Activated CD8-positive, alpha-beta memory T cell treated with anti-CD3 and anti-CD28 coated beads for 48 hours (primary cell): ENCODE results near the gene EMD.

Experiments used
- DNase-seq, 3 experiments: peaks; one replicate each; pipeline ENCODE4 v3.0.0-alpha.2; 2020; ENCODE audit warnings: low read depth in 2 of 3, low spot score in 2 of 3

Gene EMD

GRCh38 chrX:154355094-154355775, 23.9 kb upstream of the EMD start:
- DNase-seq = no peak

- DNase-seq = no peak
These were observed 23.3 kb upstream of the EMD start for GRCh38 chrX:154355776-154356140.

- DNase-seq = no peak
These were observed 22.5 kb upstream of the EMD start for GRCh38 chrX:154356596-154356995.

- no peak for DNase-seq
These were observed 21.9 kb upstream of the EMD start for GRCh38 chrX:154357205-154357604.

- no peak for DNase-seq
These were observed 21.1 kb upstream of the EMD start for GRCh38 chrX:154358011-154358410.

- DNase-seq = no peak
These were observed 20.3 kb upstream of the EMD start for GRCh38 chrX:154358829-154359228.

GRCh38 chrX:154359362-154360154, 19.5 kb upstream of the EMD start:
- DNase-seq = no peak

- no peak for DNase-seq
These were observed 18.9 kb upstream of the EMD start for GRCh38 chrX:154360155-154360713.

- DNase-seq = no peak
These were observed 16.9 kb upstream of the EMD start for GRCh38 chrX:154362085-154362742.

GRCh38 chrX:154363706-154364439, 15.2 kb upstream of the EMD start:
- no peak for DNase-seq

GRCh38 chrX:154365052-154365600, 14.0 kb upstream of the EMD start:
- no peak for DNase-seq

GRCh38 chrX:154365997-154366665, 13.0 kb upstream of the EMD start:
- DNase-seq = no peak

GRCh38 chrX:154366666-154367055, 12.4 kb upstream of the EMD start:
- no peak for DNase-seq

GRCh38 chrX:154367474-154368308, 11.4 kb upstream of the EMD start:
- no peak for DNase-seq

- peak in 2 of 3 experiments; percentile 69 to 90 for DNase-seq
These were observed 10.3 kb upstream of the EMD start for GRCh38 chrX:154368630-154369448.

GRCh38 chrX:154369449-154370299, 9.4 kb upstream of the EMD start:
- peak in 1 of 3 experiments; percentile 48 for DNase-seq

- no peak for DNase-seq
These were observed 8.6 kb upstream of the EMD start for GRCh38 chrX:154370300-154371016.
